ENCODE measurements around the gene C3orf18. TPM values are rescaled to one million over a fixed set of nuclear protein-coding genes. Genes with fewer than 3 reads are reported as not detected.

Gene C3orf18
- total and polyA plus RNA-seq, 9 of the 15 experiments (the other 6 are each of a cell fraction or from before 2014, with no cell fraction given), result 0.01 to 2.3 (median 0.94) TPM

- TF ChIP-seq CBFB (CRISPR knock-in tag; IDR thresholded peaks at IDR 0.05) (0 out of 2 replicates have a peak, but pooled peaks have one; percentile 15), SRSF7 (optimal IDR thresholded peaks at IDR 0.05; ENCODE audit: low read depth, low read length) (no peak), NR1H2 (CRISPR knock-in tag; IDR thresholded peaks at IDR 0.05) (no peak), ETS2 (tag; IDR thresholded peaks at IDR 0.05; ENCODE audit: borderline replicate concordance, poor library complexity, severe bottlenecking) (no peak)
Observed at GRCh38 chr3:50604110-50604621, 36.6 kb upstream of the C3orf18 start (continued).

DNA sequence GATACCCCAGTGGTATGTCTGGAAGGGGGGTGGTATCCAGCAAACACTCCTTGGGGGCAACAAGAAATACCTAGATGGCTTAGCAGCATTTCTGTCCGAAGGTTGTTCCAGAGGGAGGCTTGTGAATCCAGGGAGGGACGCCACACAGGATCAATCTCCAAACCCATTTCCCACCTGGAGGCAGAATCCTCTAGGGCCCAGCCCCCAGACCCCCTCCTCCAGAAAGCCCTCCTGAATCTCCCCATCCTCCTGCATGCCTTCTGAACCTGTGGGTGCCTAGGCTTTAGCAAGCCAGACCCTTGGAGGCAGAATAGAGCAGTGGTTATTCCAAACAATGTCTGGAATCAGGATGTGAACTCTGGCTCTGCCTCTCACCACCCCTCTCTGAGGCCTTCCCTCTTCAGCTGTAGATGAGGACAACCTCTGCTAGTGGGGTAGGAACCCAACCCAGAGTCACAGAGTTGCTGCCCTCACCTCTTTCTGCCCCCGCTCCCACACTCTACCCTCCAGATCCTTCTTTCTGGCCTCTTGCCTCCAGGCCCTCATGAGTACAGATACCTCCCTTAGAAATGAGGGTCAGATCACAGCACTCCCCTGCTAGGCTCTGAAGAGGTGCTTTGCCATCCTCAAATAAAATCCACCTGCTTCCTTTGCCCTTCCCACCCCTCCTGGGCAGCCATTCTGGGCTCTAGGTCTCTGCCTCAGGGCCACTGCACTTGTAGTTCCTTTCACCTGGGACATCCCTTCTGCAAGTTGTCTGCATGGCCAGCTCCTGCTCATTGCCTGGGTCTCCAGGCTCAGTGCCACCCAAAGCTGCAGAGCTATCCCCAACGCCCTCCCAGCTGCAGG, 35.9 kb upstream of the C3orf18 start:
- intact Hi-C loops (cut with micrococcal nuclease) (no loop called here), in situ Hi-C loops (cut with MboI) (no loop called here)
- DNase-seq (ENCODE audit: extremely low read depth in 1 of 4, low spot score in 3 of 4), result no peak
- Histone ChIP-seq H3K79me2 (ENCODE audit: control insufficient read depth, insufficient read depth, low read length) (peaks cover 58% of the 10 kb centered on the region), H3K4me1 (replicated peaks in 1 of 2; ENCODE audit: control insufficient read depth in 2 of 2, insufficient read depth in 2 of 2, low read length in 2 of 2) (peaks cover 76% of the 10 kb centered on the region in 2 experiments), H3K9me3 (replicated peaks; ENCODE audit: control insufficient read depth, insufficient read depth, low read depth, low read length) (no peaks in the 10 kb centered on the region), H3K27me3 (ENCODE audit: control insufficient read depth in 2 of 2, insufficient read depth in 2 of 2, low read length in 2 of 2) (no peaks in the 10 kb centered on the region), H3K9ac (ENCODE audit: insufficient read depth in 1 of 2, low read depth in 2 of 2, low read length in 2 of 2) (peak overlapping the region; percentile 74 to 89; a peak in 3 of 4 replicates), H3K4me3 (no peak overlapping the region), H3K4me2 (ENCODE audit: insufficient read depth, low read length) (peak overlapping the region; percentile 33; the same call in 1 of the 2 replicates), H3K36me3 (ENCODE audit: control insufficient read depth, insufficient read depth, low read length) (peaks cover 51% of the 10 kb centered on the region), H4K20me1 (replicated peaks; ENCODE audit: control insufficient read depth, insufficient read depth, low read length) (peaks cover 17% of the 10 kb centered on the region), H2AFZ (ENCODE audit: low read depth, low read length) (no peak overlapping the region), H3K27ac (ENCODE audit: extremely low read depth, low read depth, low read length) (peak overlapping the region; percentile 96), H3K9me1 (ENCODE audit: control insufficient read depth, insufficient read depth, low read length) (peaks cover 3% of the 10 kb centered on the region)
- WGBS (ENCODE audit: insufficient coverage, low coverage, missing lambda C conversion rate), result 44% methylated on average over 3 of the region's 4 CpGs
- no peak for ATAC-seq
- POLR2A ChIA-PET, result interaction anchor here (0.9 to 4.8 kb wide), 9 partner anchors 8 to 34 kb away, joined by 3 to 44 read pairs (median 6); partner anchors contain the start of genes CISH and HEMK1
- no peak for FAIRE-seq
- no TSS peak for BruUV-seq (replicated peaks)
- CTCF ChIA-PET (ENCODE audit: low intra/inter-chr PET ratio), result no interaction called here
- TF ChIP-seq PML (IDR thresholded peaks at IDR 0.05; ENCODE audit: low read length) (peak; percentile 15; the same call in 1 of the 2 replicates), POLR2G (IDR thresholded peaks at IDR 0.05; ENCODE audit: low read depth, low read length) (0 out of 2 replicates have a peak, but pooled peaks have one; percentile 33), POLR2A (conservative IDR thresholded peaks at IDR 0.05) (0 out of 2 replicates have a peak, but pooled peaks have one; percentile 50), CTCFL (IDR thresholded peaks at IDR 0.05; ENCODE audit: borderline replicate concordance, insufficient read depth, low read depth, low read length, poor library complexity, severe bottlenecking) (no peak), KDM5B (IDR thresholded peaks at IDR 0.05; ENCODE audit: insufficient replicate concordance, low read depth, low read length) (peak; percentile 30), MCM5 (IDR thresholded peaks at IDR 0.05; ENCODE audit: low read depth) (no peak), ZFP36 (IDR thresholded peaks at IDR 0.05; ENCODE audit: low read depth, low read length, partially characterized antibody) (peak; percentile 59)
- TF ChIP-seq, protein P1, sequence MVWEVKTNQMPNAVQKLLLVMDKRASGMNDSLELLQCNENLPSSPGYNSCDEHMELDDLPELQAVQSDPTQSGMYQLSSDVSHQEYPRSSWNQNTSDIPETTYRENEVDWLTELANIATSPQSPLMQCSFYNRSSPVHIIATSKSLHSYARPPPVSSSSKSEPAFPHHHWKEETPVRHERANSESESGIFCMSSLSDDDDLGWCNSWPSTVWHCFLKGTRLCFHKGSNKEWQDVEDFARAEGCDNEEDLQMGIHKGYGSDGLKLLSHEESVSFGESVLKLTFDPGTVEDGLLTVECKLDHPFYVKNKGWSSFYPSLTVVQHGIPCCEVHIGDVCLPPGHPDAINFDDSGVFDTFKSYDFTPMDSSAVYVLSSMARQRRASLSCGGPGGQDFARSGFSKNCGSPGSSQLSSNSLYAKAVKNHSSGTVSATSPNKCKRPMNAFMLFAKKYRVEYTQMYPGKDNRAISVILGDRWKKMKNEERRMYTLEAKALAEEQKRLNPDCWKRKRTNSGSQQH (CRISPR knock-in tag; IDR thresholded peaks at IDR 0.05), result peak; percentile 13; the same call in 1 of the 2 replicates
